ENCODE measurements around the gene DUSP28. TPM values are rescaled to one million over a fixed set of nuclear protein-coding genes. Genes with fewer than 3 reads are reported as not detected.
A peak's percentile ranks its signal among the peaks of the same experiment; 100 is the strongest.

Gene DUSP28
- total and polyA plus RNA-seq, 2 of the 13 experiments (the other 11 are each of a cell fraction or from before 2014, with no cell fraction given): 5.2 to 8.6 TPM

DNA sequence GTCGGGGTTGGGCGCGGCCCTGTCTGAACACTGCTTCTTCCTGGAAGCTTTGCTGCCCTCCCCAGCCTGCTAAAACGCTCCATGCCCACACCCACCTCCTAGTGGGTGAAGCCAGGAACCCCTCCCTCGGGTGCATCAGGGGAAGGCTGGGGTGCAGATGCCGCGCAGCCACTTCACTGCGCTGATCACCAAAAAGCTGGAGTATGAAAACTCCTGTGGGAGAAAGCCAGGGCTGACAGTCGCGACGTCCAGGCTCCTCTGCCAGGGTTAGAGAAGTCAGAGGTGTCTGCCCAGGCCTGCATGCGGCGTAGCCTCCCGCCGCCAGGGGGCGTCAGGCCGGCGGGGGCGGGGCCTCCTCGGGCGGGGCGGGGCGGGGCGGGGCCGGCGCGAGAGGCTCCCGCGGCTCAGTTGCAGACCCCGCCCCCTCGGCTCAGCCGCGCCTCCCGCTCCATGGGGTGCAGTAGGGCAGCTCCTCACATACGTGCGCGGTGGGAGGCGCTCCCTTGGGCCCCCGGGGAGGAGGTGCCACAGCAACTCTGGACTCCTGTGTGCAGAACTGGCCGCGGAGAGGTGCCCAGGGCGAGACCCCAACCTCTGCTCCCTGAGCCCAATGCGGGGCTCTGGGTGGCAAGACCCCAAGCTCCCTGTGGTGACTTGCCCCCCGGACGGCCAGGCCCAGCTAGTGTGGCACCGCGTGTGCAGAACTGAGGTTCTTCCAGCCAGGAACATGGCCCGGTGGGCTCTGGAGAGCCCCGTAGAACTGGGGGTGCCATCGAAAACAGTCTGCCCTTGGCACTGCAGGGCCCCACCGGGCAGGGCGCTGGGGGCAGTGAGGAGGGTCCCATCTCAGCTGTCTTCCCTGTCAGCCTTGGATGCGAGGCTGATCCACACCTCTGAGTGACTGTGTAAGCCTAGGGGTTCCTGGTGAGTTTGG lies 6.3 kb downstream of the DUSP28 start (continued):
- TF ChIP-seq ZNF577 (CRISPR knock-in tag; IDR thresholded peaks at IDR 0.05; ENCODE audit: borderline replicate concordance, low read depth) (no peak), SOX6 (IDR thresholded peaks at IDR 0.05) (no peak), SOX6 (CRISPR knock-in tag; IDR thresholded peaks at IDR 0.05) (peak; percentile 5; the same call in 1 of the 2 replicates), ZFP36L2 (CRISPR knock-in tag; IDR thresholded peaks at IDR 0.05) (0 out of 2 replicates have a peak, but pooled peaks have one; percentile 15), NFKBIZ (CRISPR knock-in tag; IDR thresholded peaks at IDR 0.05) (no peak), FOXJ3 (CRISPR knock-in tag; IDR thresholded peaks at IDR 0.05; ENCODE audit: borderline replicate concordance) (no peak), ZNF530 (CRISPR knock-in tag; IDR thresholded peaks at IDR 0.05; ENCODE audit: low read depth) (no peak), ELK4 (CRISPR knock-in tag; IDR thresholded peaks at IDR 0.05; ENCODE audit: borderline replicate concordance) (no peak), CC2D1A (CRISPR knock-in tag; IDR thresholded peaks at IDR 0.05) (no peak), RXRB (CRISPR knock-in tag; IDR thresholded peaks at IDR 0.05; ENCODE audit: borderline replicate concordance) (0 out of 2 replicates have a peak, but pooled peaks have one; percentile 40), FOXK1 (CRISPR knock-in tag; IDR thresholded peaks at IDR 0.05; ENCODE audit: borderline replicate concordance, low read depth) (peak; percentile 38; the same call in 1 of the 2 replicates), NCOA1 (CRISPR knock-in tag; IDR thresholded peaks at IDR 0.05) (peak; percentile 68; the same call in 1 of the 2 replicates), ERF (CRISPR knock-in tag; IDR thresholded peaks at IDR 0.05) (no peak), KDM2A (CRISPR knock-in tag; IDR thresholded peaks at IDR 0.05; ENCODE audit: borderline replicate concordance, low read depth) (0 out of 2 replicates have a peak, but pooled peaks have one; percentile 67), ZFYVE20 (CRISPR knock-in tag; IDR thresholded peaks at IDR 0.05; ENCODE audit: borderline replicate concordance, low read depth) (no peak), MEIS2 (CRISPR knock-in tag; IDR thresholded peaks at IDR 0.05) (no peak; the same call in 1 of the 2 replicates), ZNF543 (CRISPR knock-in tag; IDR thresholded peaks at IDR 0.05) (no peak; the same call in 1 of the 2 replicates), ZNF691 (CRISPR knock-in tag; IDR thresholded peaks at IDR 0.05; ENCODE audit: borderline replicate concordance, low read depth) (no peak), ZBTB25 (CRISPR knock-in tag; IDR thresholded peaks at IDR 0.05) (peak; percentile 43; the same call in 1 of the 2 replicates), ZNF431 (CRISPR knock-in tag; IDR thresholded peaks at IDR 0.05; ENCODE audit: borderline replicate concordance, low read depth) (peak; percentile 85; the same call in 1 of the 2 replicates), THAP8 (CRISPR knock-in tag; IDR thresholded peaks at IDR 0.05; ENCODE audit: borderline replicate concordance) (no peak), CENPT (CRISPR knock-in tag; IDR thresholded peaks at IDR 0.05; ENCODE audit: low read depth) (peak; percentile 75; the same call in 1 of the 2 replicates), PAX8 (CRISPR knock-in tag; IDR thresholded peaks at IDR 0.05; ENCODE audit: borderline replicate concordance) (no peak; the same call in 1 of the 2 replicates)
- TF ChIP-seq, protein P1, sequence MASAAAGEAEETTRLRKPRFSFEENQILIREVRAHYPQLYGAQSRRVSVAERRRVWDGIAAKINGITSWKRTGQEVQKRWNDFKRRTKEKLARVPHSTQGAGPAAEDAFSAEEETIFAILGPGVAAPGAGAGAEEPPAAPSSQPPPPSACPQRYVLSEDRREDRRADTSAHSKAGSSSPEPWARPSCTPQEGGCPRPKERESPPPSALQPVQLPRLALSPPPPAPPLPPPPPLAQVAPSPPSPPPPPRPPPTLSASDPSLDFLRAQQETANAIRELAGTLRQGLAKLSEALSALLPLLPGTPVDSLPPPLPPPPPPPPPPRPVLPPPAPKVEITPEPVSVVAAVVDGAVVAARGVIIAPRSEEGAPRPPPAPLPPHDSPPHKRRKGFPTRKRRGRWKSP (CRISPR knock-in tag; IDR thresholded peaks at IDR 0.05): peak; percentile 24; the same call in 1 of the 2 replicates
